Tibial artery (tissue), 4 donors: Measurements from ENCODE around the gene ITGBL1.

ENCODE experiments used
- DNase-seq, 2 donors: peaks; one replicate each; pipeline ENCODE4 v3.0.0-alpha.2; 2019
- H3K27ac ChIP-seq, 2 donors: fragments of 200-600 bp; sonication (generic) in 1 of 2; 1 replicate in 1 of 2; 2 replicates in 1 of 2; pipeline ENCODE4 v1.5.1; 2018 to 2019; ENCODE audit warnings: mild to moderate bottlenecking in 1 of 2
- H3K27me3 ChIP-seq, 2 donors: fragments of 200-600 bp; sonication (generic) in 1 of 2; one replicate each; pipeline versions ENCODE4 v1.5.1 to v1.6.0; 2016 to 2019
- H3K36me3 ChIP-seq, 3 donors: fragments of 200-600 bp; sonication (generic) in 2 of 3; one replicate each; pipeline ENCODE4 v1.5.1; 2016 to 2019; ENCODE audit warnings: mild to moderate bottlenecking in 2 of 3
- H3K4me1 ChIP-seq, 4 donors: fragments of 200-600 bp; sonication (generic) in 2 of 4; 1 replicate in 3 of 4; 2 replicates in 1 of 4; pipeline ENCODE4 v1.5.1; 2016 to 2019
- H3K4me3 ChIP-seq, 2 donors: fragments of 200-600 bp; sonication (generic) in 1 of 2; 1 replicate in 1 of 2; 2 replicates in 1 of 2; pipeline ENCODE4 v1.5.1; 2018 to 2019; ENCODE audit warnings: mild to moderate bottlenecking in 2 of 2
- H3K9me3 ChIP-seq, 3 donors: fragments of 200-600 bp; sonication (generic) in 1 of 3; one replicate each; pipeline ENCODE4 v1.5.1; 2016 to 2019
- intact Hi-C: fragments of 100-400 bp; cut with DNase I; formaldehyde crosslinking; loops from one replicate; pipeline ENCODE4 v1.15.0; 2023; ENCODE audit warnings: low total_unique reads
- TF ChIP-seq, protein P1 (sequence below), 2 experiments: fragments of 200-600 bp in 1 of 2; fragments of 450-650 bp in 1 of 2; IDR thresholded peaks; one replicate each; pipeline ENCODE4 v1.5.1; 2017 to 2019; ENCODE audit warnings: antibody characterized with exemption in 2 of 2, mild to moderate bottlenecking in 1 of 2, moderate library complexity in 1 of 2

ITGBL1 gene

DNA sequence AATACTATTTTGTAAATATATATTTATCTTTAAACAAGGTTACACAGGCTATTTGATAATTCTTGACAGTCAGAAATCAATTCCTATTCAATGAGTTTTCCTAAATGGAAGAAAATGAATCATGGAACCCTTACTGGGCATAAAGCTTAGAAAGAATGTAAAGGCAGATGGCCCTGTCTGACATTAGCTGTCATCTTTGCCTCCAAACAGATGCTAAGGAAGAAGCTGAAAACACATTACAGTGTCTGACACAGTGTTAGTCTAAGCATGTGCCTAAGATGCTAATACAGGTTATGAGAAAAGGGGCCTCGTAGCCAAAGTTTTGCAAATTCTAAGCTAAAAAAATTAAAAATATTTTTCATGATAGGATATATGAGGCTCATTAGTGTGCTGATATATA lies 112.8 kb downstream of the ITGBL1 start:
- intact Hi-C loops, result no loop called here
- Histone ChIP-seq H3K9me3 (no peaks in the 10 kb centered on the region), H3K4me3 (no peak overlapping the region), H3K27ac (no peak overlapping the region), H3K27me3 (no peaks in the 10 kb centered on the region), H3K36me3 (no peaks in the 10 kb centered on the region), H3K4me1 (peaks cover 0 to 7% (median 0%) of the 10 kb centered on the region in 4 donors)
- no peak for DNase-seq
- TF ChIP-seq, protein P1, sequence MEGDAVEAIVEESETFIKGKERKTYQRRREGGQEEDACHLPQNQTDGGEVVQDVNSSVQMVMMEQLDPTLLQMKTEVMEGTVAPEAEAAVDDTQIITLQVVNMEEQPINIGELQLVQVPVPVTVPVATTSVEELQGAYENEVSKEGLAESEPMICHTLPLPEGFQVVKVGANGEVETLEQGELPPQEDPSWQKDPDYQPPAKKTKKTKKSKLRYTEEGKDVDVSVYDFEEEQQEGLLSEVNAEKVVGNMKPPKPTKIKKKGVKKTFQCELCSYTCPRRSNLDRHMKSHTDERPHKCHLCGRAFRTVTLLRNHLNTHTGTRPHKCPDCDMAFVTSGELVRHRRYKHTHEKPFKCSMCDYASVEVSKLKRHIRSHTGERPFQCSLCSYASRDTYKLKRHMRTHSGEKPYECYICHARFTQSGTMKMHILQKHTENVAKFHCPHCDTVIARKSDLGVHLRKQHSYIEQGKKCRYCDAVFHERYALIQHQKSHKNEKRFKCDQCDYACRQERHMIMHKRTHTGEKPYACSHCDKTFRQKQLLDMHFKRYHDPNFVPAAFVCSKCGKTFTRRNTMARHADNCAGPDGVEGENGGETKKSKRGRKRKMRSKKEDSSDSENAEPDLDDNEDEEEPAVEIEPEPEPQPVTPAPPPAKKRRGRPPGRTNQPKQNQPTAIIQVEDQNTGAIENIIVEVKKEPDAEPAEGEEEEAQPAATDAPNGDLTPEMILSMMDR (IDR thresholded peaks at IDR 0.05), result no peak

DNA sequence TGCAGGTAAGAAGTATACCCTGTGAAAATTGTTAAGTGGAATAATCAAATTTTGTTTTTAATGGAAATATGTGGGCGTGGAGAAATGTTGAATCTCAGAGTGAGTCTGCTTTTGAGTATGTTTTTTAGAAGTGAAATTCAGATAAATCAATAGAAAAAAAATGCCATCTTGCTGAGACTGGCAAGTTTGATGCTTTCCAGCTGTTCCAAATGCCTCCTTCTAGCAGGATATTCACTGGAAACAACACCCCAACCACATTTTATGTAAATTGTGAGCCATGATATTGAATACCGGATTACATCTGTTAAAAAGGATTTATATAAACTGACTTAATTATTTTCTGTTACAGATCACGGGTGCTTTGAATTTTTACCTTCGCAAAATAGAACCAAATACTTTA lies 115.4 kb downstream of the ITGBL1 start:
- intact Hi-C loops, result no loop called here
- no peak overlapping the region for H3K27ac ChIP-seq
- no peaks in the 10 kb centered on the region for H3K27me3 ChIP-seq
- no peaks in the 10 kb centered on the region for H3K36me3 ChIP-seq
- no peak for DNase-seq
- no peak overlapping the region for H3K4me3 ChIP-seq
- TF ChIP-seq, protein P1 (IDR thresholded peaks at IDR 0.05), result no peak
- peaks cover 0 to 10% (median 0%) of the 10 kb centered on the region in 4 donors for H3K4me1 ChIP-seq
- H3K9me3 ChIP-seq, result no peaks in the 10 kb centered on the region

DNA sequence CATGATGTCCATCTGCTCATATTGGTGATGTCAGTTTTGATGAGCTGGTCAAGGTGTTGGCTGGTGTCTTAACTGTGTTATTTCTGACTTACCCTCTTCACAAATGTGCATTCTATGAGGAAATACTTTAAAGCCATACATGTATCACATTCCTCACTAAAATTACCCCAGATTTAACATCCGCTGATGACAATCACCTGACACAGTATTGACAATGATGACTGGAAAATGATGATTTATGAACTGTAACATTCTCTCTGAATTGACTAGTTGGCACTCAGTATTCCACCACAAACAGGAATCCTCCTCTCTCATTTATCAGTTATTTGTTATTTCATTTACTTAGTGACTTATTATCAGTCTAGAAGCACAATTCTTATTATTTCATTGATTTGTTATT lies 117.3 kb downstream of the ITGBL1 start:
- H3K9me3 ChIP-seq, result no peaks in the 10 kb centered on the region
- H3K36me3 ChIP-seq, result no peaks in the 10 kb centered on the region
- H3K4me3 ChIP-seq, result no peak overlapping the region
- H3K4me1 ChIP-seq, result peaks cover 0 to 20% (median 0%) of the 10 kb centered on the region in 4 donors
- intact Hi-C loops, result no loop called here
- DNase-seq, result no peak
- no peaks in the 10 kb centered on the region for H3K27me3 ChIP-seq
- H3K27ac ChIP-seq, result no peak overlapping the region
- TF ChIP-seq, protein P1 (IDR thresholded peaks at IDR 0.05), result no peak

DNA sequence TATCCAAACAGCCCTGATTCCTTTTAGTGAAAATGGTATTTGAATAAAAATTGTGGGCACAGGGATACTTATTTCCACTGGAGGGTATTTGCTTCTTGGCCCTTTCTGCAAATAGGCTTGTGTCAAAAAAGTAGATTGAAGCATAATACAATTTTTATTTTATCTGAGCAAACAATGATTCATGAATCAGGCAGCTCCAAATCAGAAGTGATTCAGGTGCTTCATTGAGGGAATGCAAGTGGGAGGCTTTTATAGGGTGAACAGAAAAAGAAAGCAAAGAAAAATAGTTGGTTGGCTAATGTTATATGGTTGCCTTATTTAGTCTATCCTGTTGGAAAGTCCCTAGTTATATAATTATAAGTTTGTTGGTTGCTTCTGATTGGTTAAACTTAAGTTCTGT lies 117.9 kb downstream of the ITGBL1 start:
- Histone ChIP-seq H3K36me3 (no peaks in the 10 kb centered on the region), H3K27me3 (no peaks in the 10 kb centered on the region), H3K4me3 (no peak overlapping the region), H3K27ac (no peak overlapping the region), H3K9me3 (no peaks in the 10 kb centered on the region), H3K4me1 (peaks cover 0 to 22% (median 0%) of the 10 kb centered on the region in 4 donors)
- DNase-seq, result no peak
- intact Hi-C loops, result no loop called here
- TF ChIP-seq, protein P1 (IDR thresholded peaks at IDR 0.05), result no peak

DNA sequence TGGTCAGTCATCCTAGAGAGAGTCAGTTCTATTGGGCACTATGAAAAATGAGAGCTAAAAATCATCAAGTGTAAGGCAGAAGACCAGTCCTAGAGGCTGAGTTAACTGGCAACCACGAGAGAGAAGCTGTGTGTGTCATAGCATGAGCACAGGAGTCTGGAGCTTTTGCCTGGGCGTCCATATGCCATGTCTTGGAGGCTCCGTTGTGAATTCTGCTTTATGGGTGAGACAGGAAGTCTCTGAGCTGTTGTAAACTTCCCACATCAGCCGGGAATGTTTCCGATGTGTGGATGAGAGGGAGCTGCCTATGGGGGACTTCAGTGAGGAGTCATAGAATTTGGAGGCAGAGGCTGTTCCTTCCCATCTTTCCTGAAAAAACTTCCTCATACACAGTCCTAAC lies 120.0 kb downstream of the ITGBL1 start:
- DNase-seq, result no peak
- intact Hi-C loops, result no loop called here
- Histone ChIP-seq H3K9me3 (no peaks in the 10 kb centered on the region), H3K4me3 (no peak overlapping the region), H3K27ac (no peak overlapping the region), H3K4me1 (peaks cover 0 to 34% (median 0%) of the 10 kb centered on the region in 4 donors), H3K27me3 (no peaks in the 10 kb centered on the region), H3K36me3 (no peaks in the 10 kb centered on the region)
- TF ChIP-seq, protein P1 (IDR thresholded peaks at IDR 0.05), result no peak

DNA sequence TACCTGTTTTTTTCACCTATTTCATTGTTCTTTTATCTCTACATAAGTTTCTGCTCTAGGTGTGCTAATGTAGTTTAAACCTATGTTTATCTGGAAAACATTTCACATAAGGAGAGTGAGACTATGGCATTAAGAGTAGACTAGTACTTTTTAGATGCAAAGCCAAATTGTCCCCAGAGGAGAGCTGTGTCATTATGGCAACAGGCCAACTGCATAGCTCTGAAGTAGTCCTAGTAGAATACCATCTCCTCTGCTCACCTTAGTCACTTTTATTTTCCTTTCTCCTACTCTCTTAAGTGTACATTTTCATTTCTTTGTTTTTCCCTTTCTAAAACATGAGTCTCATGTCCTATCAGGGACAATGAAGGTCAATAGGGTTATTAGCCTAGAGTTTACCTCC lies 123.1 kb downstream of the ITGBL1 start:
- no peak for DNase-seq
- H3K27me3 ChIP-seq, result no peaks in the 10 kb centered on the region
- intact Hi-C loops, result no loop called here
- TF ChIP-seq, protein P1 (IDR thresholded peaks at IDR 0.05), result no peak
- peaks cover 0 to 44% (median 5%) of the 10 kb centered on the region in 4 donors for H3K4me1 ChIP-seq
- no peak overlapping the region for H3K4me3 ChIP-seq
- no peaks in the 10 kb centered on the region for H3K36me3 ChIP-seq
- H3K9me3 ChIP-seq, result no peaks in the 10 kb centered on the region
- no peak overlapping the region for H3K27ac ChIP-seq
